Epithelial cell of esophagus (primary cell): Measurements from ENCODE around the gene POU3F3.

Experiments used
- DNase-seq: peaks from one replicate; pipeline ENCODE4 v3.0.0; 2010; ENCODE audit warnings: low read depth
- H3K4me3 ChIP-seq: 2 replicates; pipeline ENCODE4 v1.5.1; 2011; ENCODE audit warnings: mild to moderate bottlenecking, low read length, control low read depth
- TF ChIP-seq, protein P1 (sequence below): IDR thresholded peaks from 2 replicates; pipeline ENCODE4 v1.5.1; 2011; ENCODE audit warnings: low read depth, mild to moderate bottlenecking, low read length, control low read depth, inconsistent platforms; ENCODE audit not compliant: insufficient read depth; ENCODE audit errors: missing control alignments

Gene POU3F3

DNA sequence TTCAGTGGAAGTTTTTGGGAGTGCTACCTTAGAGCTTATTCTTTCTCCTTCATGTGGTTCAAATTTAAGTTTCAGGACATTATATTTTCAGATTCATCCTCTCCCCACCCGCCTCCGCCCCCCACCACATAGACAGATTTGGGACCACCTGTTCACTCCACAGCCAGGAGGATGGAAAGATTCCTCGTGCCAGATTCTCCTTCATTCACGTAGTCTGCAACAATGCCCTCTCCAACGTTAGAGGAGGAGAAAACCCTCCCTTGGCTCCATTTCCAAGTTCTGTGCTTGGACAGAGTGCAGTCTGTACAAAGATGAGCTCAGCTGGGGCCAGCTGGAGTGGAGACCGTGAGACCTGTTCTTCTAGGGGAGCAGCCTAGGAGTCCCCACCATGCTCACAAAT lies 26.2 kb downstream of the POU3F3 start:
- TF ChIP-seq, protein P1, sequence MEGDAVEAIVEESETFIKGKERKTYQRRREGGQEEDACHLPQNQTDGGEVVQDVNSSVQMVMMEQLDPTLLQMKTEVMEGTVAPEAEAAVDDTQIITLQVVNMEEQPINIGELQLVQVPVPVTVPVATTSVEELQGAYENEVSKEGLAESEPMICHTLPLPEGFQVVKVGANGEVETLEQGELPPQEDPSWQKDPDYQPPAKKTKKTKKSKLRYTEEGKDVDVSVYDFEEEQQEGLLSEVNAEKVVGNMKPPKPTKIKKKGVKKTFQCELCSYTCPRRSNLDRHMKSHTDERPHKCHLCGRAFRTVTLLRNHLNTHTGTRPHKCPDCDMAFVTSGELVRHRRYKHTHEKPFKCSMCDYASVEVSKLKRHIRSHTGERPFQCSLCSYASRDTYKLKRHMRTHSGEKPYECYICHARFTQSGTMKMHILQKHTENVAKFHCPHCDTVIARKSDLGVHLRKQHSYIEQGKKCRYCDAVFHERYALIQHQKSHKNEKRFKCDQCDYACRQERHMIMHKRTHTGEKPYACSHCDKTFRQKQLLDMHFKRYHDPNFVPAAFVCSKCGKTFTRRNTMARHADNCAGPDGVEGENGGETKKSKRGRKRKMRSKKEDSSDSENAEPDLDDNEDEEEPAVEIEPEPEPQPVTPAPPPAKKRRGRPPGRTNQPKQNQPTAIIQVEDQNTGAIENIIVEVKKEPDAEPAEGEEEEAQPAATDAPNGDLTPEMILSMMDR, result no peak
- H3K4me3 ChIP-seq, result no peak overlapping the region
- DNase-seq, result no peak

DNA sequence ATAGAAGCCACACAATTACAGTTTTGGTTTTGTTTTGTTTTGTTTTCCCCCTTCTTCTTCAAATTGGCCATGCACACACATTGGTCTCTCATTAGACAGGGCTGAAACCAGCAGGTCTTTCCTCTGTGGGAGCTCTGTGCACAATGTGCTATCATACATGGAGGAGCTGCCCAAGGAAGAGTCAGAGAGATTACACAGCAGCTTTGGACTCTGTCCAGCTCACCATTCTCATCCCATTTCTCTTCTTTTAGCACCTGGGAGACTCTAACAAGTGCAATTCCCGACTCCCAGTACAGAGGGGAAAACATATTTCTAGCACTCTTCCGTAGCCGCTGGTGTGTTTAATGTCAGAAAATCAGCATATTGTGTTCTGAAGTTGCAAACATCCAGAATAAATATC lies 29.4 kb downstream of the POU3F3 start:
- no peak overlapping the region for H3K4me3 ChIP-seq
- DNase-seq, result no peak
- TF ChIP-seq, protein P1, result no peak

- TF ChIP-seq, protein P1, result no peak
- DNase-seq, result peak; percentile 2
- no peak overlapping the region for H3K4me3 ChIP-seq
Observed at GRCh38 chr2:104885119-104885782, 31.3 kb downstream of the POU3F3 start.

DNA sequence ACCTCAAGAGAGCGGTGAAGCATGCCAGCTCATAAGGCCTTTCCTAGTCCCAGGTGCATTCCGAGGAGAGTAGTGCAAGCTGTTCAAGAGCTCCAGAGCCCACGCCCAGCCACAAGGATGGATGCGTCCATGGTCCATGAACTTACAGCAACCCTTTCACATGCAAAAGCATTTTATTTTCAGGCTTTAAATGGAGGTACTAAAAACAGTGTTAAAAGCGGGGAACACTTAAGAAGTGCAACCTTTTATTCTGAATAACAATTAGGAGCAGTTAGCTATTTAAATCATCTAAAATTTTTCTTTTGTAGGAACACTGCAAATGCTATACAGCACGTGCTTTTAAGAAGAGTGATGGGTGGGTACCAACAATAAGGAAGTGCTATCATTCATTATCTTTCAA lies 33.8 kb downstream of the POU3F3 start:
- H3K4me3 ChIP-seq, result no peak overlapping the region
- no peak for DNase-seq

DNA sequence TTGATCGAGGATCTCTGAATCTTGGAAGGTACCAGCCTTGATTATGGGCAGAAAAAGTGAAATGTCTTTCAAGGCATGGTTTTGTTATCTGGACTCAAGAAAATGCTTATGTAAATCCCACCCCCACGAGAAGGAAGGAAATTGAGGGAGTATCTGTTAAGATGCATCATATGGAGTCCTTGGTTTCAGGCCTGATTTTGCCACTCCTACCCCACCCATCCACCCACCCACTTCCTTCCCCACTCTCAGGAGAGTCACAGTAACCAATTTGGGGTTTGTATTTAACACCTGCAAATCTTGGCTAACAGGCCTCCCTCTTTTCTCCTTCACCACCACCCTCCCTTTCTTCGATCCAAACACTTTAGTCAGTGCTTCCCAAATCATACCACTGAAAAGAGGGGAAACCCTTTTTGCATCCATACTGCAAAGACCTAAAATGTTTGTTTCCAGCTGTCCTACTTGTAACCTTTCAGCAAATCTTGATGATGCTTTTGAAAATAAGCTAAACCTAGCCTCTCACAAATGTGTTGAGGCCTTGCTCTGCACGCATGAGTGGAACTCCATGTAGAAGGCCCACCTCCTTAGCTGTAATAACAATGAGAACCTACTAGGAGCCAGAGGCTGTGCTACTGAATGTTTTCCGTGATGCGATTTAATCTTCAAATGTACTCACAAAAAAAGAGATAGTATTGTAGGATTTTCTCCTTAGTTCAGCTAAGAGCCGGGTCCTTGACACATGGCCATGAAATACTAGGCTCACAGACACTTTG lies 34.8 kb downstream of the POU3F3 start:
- TF ChIP-seq, protein P1, result no peak
- H3K4me3 ChIP-seq, result no peak overlapping the region
- no peak for DNase-seq

More for the DNA sequence above, 33.8 kb downstream of the POU3F3 start:
- TF ChIP-seq, protein P1, result no peak

DNA sequence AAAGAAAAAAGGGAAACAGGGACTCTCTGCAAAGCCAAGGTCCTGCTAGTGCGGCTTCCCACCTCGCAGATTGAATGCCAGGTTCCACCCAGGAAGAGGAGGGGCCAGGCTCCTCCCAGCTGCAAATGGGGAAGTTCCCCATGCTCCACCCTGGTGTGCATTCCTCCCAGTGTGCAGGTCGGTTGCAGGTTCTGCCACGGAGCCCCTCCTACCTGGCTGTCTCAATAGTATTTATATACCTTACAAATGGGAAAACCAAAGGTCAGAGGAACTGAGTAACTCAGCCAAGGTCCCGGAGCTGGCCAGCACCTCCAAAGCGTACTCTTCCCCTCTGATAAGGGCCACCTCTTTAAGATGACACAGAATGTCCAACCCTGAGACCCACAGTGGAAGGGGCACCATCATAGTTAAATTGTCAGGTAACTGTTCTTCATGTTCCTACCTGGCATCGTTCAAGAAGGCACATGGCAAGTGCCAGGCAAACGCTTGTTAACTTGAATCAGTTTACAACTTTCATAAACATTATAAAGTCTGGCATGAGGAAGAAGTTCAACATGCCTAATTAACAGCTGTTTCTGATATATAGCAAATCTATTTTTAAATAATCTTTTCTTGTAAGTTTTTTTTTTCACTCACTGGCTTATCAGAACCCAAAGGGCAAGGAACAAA lies 35.5 kb downstream of the POU3F3 start:
- H3K4me3 ChIP-seq, result no peak overlapping the region
- no peak for DNase-seq
- TF ChIP-seq, protein P1, result no peak
